ENCODE measurements around the gene SYNE4.

- no peak for TF ChIP-seq POLR2AphosphoS5 (IDR thresholded peaks at IDR 0.05; ENCODE audit: low read depth, low read length)
- no peak for TF ChIP-seq FOXM1 (IDR thresholded peaks at IDR 0.05; ENCODE audit: low read depth)
- peak; percentile 7; the same call in 1 of the 2 replicates for TF ChIP-seq CTCF (IDR thresholded peaks at IDR 0.05)
- no peak for TF ChIP-seq SIN3A (IDR thresholded peaks at IDR 0.05; ENCODE audit: borderline replicate concordance, low read depth, low read length)
- TF ChIP-seq REST (IDR thresholded peaks at IDR 0.05; ENCODE audit: low read depth, low read length) = no peak
- TF ChIP-seq GABPA (IDR thresholded peaks at IDR 0.05; ENCODE audit: low read depth) = no peak
- no peak for TF ChIP-seq RFX5 (IDR thresholded peaks at IDR 0.05; ENCODE audit: low read length)
These were observed 21.9 kb upstream of the SYNE4 start for GRCh38 chr19:36030264-36031148.
